Epithelial cell of esophagus (primary cell): ENCODE results near the gene P2RY6.
A peak's percentile ranks its signal among the peaks of the same experiment; 100 is the strongest.

ENCODE experiments used
- DNase-seq: peaks from one replicate; pipeline ENCODE4 v3.0.0; 2010; ENCODE audit warnings: low read depth
- H3K4me3 ChIP-seq: 2 replicates; pipeline ENCODE4 v1.5.1; 2011; ENCODE audit warnings: mild to moderate bottlenecking, low read length, control low read depth
- CTCF ChIP-seq: IDR thresholded peaks from 2 replicates; pipeline ENCODE4 v1.5.1; 2011; ENCODE audit warnings: low read depth, mild to moderate bottlenecking, low read length, control low read depth, inconsistent platforms; ENCODE audit not compliant: insufficient read depth; ENCODE audit errors: missing control alignments

P2RY6 gene

GRCh38 chr11:73323464-73323863 is 51.3 kb downstream of the P2RY6 start:
- no peak overlapping the region for H3K4me3 ChIP-seq
- TF ChIP-seq CTCF: no peak
- DNase-seq: no peak

GRCh38 chr11:73324116-73324515 is 52.0 kb downstream of the P2RY6 start:
- TF ChIP-seq CTCF: no peak
- DNase-seq: no peak
- no peak overlapping the region for H3K4me3 ChIP-seq

GRCh38 chr11:73324665-73325035 is 52.5 kb downstream of the P2RY6 start:
- no peak for TF ChIP-seq CTCF
- no peak overlapping the region for H3K4me3 ChIP-seq
- DNase-seq: no peak

- DNase-seq: no peak
- H3K4me3 ChIP-seq: no peak overlapping the region
- no peak for TF ChIP-seq CTCF
Observed at GRCh38 chr11:73325036-73325981, 53.2 kb downstream of the P2RY6 start.

GRCh38 chr11:73326929-73327811 is 55.0 kb downstream of the P2RY6 start:
- peak; percentile 22 for DNase-seq
- TF ChIP-seq CTCF: no peak
- no peak overlapping the region for H3K4me3 ChIP-seq

- no peak overlapping the region for H3K4me3 ChIP-seq
- no peak for DNase-seq
- TF ChIP-seq CTCF: no peak
Observed at GRCh38 chr11:73327812-73328364, 55.8 kb downstream of the P2RY6 start.
